ENCODE results near the gene RRAGB.

DNA sequence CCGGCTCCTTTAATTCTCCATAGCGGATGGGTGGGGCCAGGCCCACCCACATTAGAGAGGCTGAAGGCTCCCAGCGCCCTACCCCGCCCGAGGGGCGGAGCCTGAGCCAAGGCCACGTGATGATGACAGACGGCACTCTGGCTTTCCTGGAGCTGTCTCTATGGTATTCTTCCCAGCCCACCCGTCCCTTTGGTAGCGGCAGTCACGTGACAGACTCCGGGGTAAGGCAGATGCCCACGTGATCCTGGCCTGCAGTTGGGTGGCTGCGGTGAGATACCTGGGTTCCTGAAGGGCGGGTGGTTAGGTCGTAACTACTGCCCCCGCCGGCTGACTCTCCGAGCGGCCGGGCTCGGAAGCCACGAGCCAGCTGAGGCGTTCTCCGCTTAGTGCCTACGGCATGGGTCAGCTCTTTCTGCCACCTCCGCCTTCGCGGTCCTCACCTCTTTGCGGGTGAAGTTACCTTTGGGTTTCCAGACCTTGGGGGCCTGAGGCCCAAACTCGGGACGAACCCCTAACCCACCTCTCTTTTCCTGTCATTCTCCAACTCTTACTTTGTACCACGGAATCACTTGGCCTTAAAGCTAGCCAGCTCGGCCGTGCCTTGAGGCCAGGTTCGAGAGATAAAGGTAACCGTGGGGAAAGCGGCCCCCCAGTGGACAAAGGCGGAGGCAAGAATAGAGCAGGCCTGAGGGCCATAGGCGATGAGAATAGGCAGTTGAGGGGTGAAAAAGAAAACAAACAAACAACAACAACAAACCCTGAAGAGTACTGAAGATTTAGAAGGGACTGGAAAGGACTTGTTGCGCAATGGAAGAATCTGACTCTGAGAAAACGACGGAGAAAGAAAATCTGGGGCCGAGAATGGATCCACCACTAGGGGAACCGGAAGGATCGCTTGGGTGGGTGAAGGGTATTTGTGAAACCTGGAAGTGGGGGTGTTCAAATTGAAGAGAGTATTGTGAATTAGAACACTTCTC, at the start of gene RRAGB:
- TF ChIP-seq, protein P1, sequence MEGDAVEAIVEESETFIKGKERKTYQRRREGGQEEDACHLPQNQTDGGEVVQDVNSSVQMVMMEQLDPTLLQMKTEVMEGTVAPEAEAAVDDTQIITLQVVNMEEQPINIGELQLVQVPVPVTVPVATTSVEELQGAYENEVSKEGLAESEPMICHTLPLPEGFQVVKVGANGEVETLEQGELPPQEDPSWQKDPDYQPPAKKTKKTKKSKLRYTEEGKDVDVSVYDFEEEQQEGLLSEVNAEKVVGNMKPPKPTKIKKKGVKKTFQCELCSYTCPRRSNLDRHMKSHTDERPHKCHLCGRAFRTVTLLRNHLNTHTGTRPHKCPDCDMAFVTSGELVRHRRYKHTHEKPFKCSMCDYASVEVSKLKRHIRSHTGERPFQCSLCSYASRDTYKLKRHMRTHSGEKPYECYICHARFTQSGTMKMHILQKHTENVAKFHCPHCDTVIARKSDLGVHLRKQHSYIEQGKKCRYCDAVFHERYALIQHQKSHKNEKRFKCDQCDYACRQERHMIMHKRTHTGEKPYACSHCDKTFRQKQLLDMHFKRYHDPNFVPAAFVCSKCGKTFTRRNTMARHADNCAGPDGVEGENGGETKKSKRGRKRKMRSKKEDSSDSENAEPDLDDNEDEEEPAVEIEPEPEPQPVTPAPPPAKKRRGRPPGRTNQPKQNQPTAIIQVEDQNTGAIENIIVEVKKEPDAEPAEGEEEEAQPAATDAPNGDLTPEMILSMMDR (optimal IDR thresholded peaks at IDR 0.05 in 1 of 3, IDR thresholded peaks at IDR 0.05 in 1 of 3, conservative IDR thresholded peaks at IDR 0.05 in 1 of 3; ENCODE audit: extremely low read depth in 1 of 3, insufficient read depth in 2 of 3, low read length in 3 of 3): peak; percentile 55 to 70 (median 63)
- no peak for TF ChIP-seq EZH2 (IDR thresholded peaks at IDR 0.05; ENCODE audit: low read length)
